ENCODE data around the gene SLC7A11.

Gene SLC7A11

DNA sequence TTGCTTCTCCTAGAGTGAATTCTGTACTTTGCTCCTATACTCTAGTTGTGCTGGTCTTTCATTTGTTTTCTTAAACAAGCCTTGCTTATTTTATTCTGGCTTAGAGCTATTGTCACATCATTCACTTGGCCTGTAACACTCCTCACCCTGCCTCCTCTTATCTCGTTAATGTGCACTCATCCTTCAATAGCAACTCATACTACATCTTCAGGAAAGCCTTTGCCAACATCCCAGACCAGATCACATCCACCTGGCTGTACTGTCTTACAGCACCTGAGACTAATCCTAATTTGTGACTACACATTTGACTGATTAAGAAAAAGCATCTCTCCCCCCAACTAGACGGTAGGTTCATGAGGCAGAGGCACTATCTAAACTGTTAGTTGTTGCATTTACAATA, 80.8 kb downstream of the SLC7A11 start:
- no peak for DNase-seq

DNA sequence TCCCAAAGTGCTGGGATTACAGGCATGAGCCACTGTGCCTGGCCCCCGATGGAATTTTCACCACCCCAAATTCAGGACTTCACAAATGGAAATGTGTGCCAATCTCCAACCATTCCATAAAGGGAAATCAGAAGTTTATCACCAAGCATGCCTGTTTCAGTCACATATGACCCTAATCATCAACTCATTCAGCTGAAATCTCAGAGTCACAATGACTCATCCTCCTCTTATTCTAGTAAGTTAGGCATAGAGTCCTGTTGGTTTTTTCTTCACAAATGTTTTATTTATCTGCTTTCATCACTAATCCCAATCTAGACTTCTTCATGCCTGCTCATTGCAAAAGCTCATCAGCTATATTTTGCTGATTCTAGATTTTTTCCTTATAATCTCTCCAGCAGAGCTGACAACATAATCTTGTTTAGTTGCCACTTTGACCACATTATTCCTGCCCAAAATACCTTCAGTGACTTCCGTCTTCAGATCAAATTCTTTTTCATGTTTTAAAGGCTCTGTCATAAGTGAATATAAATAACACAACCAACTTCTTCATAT, 83.3 kb downstream of the SLC7A11 start:
- peak in 1 of 3 donors; percentile 20 for DNase-seq

- DNase-seq: no peak
Observed at GRCh38 chr4:138140879-138141278, 101.3 kb downstream of the SLC7A11 start.

DNA sequence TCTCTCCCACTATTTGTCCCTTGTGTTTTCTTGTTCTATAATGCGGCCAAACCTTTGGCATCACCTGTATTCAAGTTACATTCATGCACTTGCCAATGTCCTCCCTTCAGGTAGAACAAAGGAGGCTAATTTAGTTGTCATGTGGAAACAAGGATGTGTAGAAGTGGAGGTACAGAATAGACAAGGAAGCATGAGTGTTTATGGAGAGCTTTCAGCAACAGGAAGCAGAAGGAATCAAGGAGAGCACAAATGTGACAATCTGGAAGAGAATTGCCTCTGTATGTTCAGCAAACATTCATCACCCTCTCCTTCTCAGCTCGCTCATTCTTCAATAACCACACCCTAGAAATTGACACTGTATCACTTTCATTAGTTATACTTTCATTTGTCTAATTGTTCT, 103.4 kb downstream of the SLC7A11 start:
- DNase-seq: no peak

- no peak for DNase-seq
Observed at GRCh38 chr4:138135610-138136009, 106.5 kb downstream of the SLC7A11 start.

GRCh38 chr4:138118270-138118669, 123.9 kb downstream of the SLC7A11 start:
- no peak for DNase-seq

- DNase-seq: no peak
Observed at GRCh38 chr4:138115053-138115452, 127.1 kb downstream of the SLC7A11 start.

GRCh38 chr4:138114434-138114833, 127.7 kb downstream of the SLC7A11 start:
- peak in 2 of 3 donors; percentile 9 to 19 for DNase-seq

All from suppressor macrophage treated with lipopolysaccharide for 1 hour (primary cell).